Thyroid gland (tissue), 4 donors: ENCODE measurements around the gene TNIK.

Experiments used
- POLR2A ChIP-seq, 2 donors: fragments of 450-650 bp; IDR thresholded peaks; one replicate each; pipeline ENCODE4 v1.6.1; 2017; ENCODE audit warnings: antibody characterized with exemption in 2 of 2, mild to moderate bottlenecking in 2 of 2, moderate library complexity in 1 of 2
- TF ChIP-seq, protein P1 (sequence below), 6 experiments: fragments of 200-600 bp in 3 of 6; fragments of 450-650 bp in 3 of 6; sonication (generic) in 3 of 6; IDR thresholded peaks; one replicate each; pipeline ENCODE4 v1.5.1; 2016 to 2019; ENCODE audit warnings: antibody characterized with exemption in 6 of 6, mild to moderate bottlenecking in 2 of 6, inconsistent platforms in 1 of 6, moderate library complexity in 1 of 6

DNA sequence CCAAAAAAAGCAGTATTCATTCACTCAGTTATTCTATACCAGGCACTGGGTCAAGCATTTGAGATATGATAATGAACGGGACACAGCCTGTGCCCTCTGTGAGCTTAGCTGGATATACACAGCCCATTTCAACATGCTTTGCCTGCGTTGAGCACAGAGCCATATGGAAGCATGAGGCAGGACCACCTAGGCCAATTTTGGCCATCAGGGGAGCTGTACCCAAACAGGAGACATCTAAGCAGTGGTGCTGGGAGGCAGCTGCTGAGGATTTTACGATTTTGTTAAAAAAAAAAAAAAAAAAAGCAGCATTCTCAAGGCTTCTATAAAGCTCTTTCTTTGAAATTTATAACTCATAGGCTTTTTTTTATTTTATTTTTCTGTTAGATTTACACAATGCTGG is 346.5 kb downstream of the TNIK start:
- TF ChIP-seq, protein P1, sequence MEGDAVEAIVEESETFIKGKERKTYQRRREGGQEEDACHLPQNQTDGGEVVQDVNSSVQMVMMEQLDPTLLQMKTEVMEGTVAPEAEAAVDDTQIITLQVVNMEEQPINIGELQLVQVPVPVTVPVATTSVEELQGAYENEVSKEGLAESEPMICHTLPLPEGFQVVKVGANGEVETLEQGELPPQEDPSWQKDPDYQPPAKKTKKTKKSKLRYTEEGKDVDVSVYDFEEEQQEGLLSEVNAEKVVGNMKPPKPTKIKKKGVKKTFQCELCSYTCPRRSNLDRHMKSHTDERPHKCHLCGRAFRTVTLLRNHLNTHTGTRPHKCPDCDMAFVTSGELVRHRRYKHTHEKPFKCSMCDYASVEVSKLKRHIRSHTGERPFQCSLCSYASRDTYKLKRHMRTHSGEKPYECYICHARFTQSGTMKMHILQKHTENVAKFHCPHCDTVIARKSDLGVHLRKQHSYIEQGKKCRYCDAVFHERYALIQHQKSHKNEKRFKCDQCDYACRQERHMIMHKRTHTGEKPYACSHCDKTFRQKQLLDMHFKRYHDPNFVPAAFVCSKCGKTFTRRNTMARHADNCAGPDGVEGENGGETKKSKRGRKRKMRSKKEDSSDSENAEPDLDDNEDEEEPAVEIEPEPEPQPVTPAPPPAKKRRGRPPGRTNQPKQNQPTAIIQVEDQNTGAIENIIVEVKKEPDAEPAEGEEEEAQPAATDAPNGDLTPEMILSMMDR (IDR thresholded peaks at IDR 0.05), result no peak
- no peak for TF ChIP-seq POLR2A (IDR thresholded peaks at IDR 0.05)
